IMR-90 (cell line): ENCODE measurements around the gene USP4. TPM values are rescaled to one million over a fixed set of nuclear protein-coding genes. Genes with fewer than 3 reads are reported as not detected.

Experiments used
- ATAC-seq: fragments of 200-7000 bp; cut with Tn5 transposase; 2 replicates; pipeline ENCODE4 v1.9.1; 2020; ENCODE audit warnings: low read depth, mild to moderate bottlenecking, moderate library complexity
- BruUV-seq: library from RNA; stranded (reverse); fragments of 400-500 nt; replicated peaks from 2 replicates; lab custom pipeline; 2021; lab: Mats Ljungman, UMichigan
- CTCF ChIA-PET: fragments of 300-600 bp; formaldehyde crosslinking; extraction: SDS; loops from one replicate; lab custom pipeline; 2021; ENCODE audit warnings: antibody characterized with exemption; lab: Yijun Ruan, JAX
- POLR2A ChIA-PET: fragments of 300-600 bp; sonication (Branson Sonifier 250); formaldehyde crosslinking; loops from one replicate; lab custom pipeline; 2022; ENCODE audit warnings: antibody characterized with exemption; ENCODE audit not compliant: unreplicated experiment; lab: Charles Lee
- DNase-seq: peaks from one replicate; pipeline ENCODE4 v3.0.0; 2013
- H2AFZ ChIP-seq: replicated peaks from 2 replicates; pipeline ENCODE3; 2013; ENCODE audit warnings: low read length, mild to moderate bottlenecking; ENCODE audit not compliant: poor library complexity
- H2AK5ac ChIP-seq: 2 replicates; pipeline ENCODE4 v1.6.1; 2013; ENCODE audit warnings: low read depth, low read length, inconsistent platforms
- H2AK9ac ChIP-seq: replicated peaks from 2 replicates; pipeline ENCODE3; 2013; ENCODE audit warnings: mild to moderate bottlenecking, low read depth, low read length, moderate library complexity; ENCODE audit not compliant: poor library complexity
- H2BK120ac ChIP-seq: 2 replicates; pipeline ENCODE4 v1.6.1; 2013; ENCODE audit warnings: low read depth, low read length, inconsistent platforms
- H2BK15ac ChIP-seq: 3 replicates; pipeline ENCODE4 v1.6.1; 2013; ENCODE audit warnings: low read depth, low read length, inconsistent platforms
- H2BK20ac ChIP-seq: 2 replicates; pipeline ENCODE4 v1.6.1; 2013; ENCODE audit warnings: low read depth, mild to moderate bottlenecking, inconsistent platforms, low read length, moderate library complexity
- H2BK5ac ChIP-seq: 2 replicates; pipeline ENCODE4 v1.6.1; 2013; ENCODE audit warnings: mild to moderate bottlenecking, low read depth, low read length, inconsistent platforms; ENCODE audit not compliant: poor library complexity, severe bottlenecking
- H3K14ac ChIP-seq: replicated peaks from 2 replicates; pipeline ENCODE4 v1.6.1; 2013; ENCODE audit warnings: low read depth, low read length, inconsistent platforms
- H3K18ac ChIP-seq: 2 replicates; pipeline ENCODE4 v1.6.1; 2013; ENCODE audit warnings: low read depth, low read length, control low read depth
- H3K23ac ChIP-seq: 2 replicates; pipeline ENCODE4 v1.6.1; 2013; ENCODE audit warnings: low read depth, low read length, inconsistent platforms
- H3K27ac ChIP-seq: 2 replicates; pipeline ENCODE4 v1.5.1; 2013; ENCODE audit warnings: mild to moderate bottlenecking, control low read depth, low read length; ENCODE audit not compliant: insufficient read depth
- H3K27me3 ChIP-seq: 2 replicates; pipeline ENCODE4 v1.6.1; 2013; ENCODE audit warnings: low read length; ENCODE audit not compliant: control insufficient read depth, insufficient read depth
- H3K36me3 ChIP-seq: 2 replicates; pipeline ENCODE4 v1.6.1; 2013; ENCODE audit warnings: low read length, mixed read lengths; ENCODE audit not compliant: control insufficient read depth, insufficient read depth
- H3K4ac ChIP-seq: 2 replicates; pipeline ENCODE4 v1.6.1; 2013; ENCODE audit warnings: low read depth, low read length, inconsistent platforms
- H3K4me1 ChIP-seq: 2 replicates; pipeline ENCODE4 v1.6.1; 2013; ENCODE audit warnings: low read length, mixed read lengths; ENCODE audit not compliant: control insufficient read depth, insufficient read depth
- H3K4me2 ChIP-seq: 2 replicates; pipeline ENCODE4 v1.6.1; 2013; ENCODE audit warnings: low read depth, mild to moderate bottlenecking, control low read depth, low read length, moderate library complexity
- H3K4me3 ChIP-seq: 2 replicates; pipeline ENCODE4 v1.5.1; 2013; ENCODE audit warnings: low read depth, mild to moderate bottlenecking, control low read depth, low read length, moderate library complexity; ENCODE audit not compliant: insufficient read depth
- H3K56ac ChIP-seq: 2 replicates; pipeline ENCODE4 v1.6.1; 2013; ENCODE audit warnings: low read length, inconsistent platforms; ENCODE audit not compliant: insufficient read depth; ENCODE audit errors: extremely low read depth
- H3K79me1 ChIP-seq, 2 experiments: 2 replicates each; pipeline ENCODE4 v1.6.1; 2013; ENCODE audit warnings: low read length in 2 of 2, inconsistent platforms in 1 of 2, low read depth in 1 of 2
- H3K9ac ChIP-seq: 2 replicates; pipeline ENCODE4 v1.6.1; 2013; ENCODE audit warnings: low read depth, low read length, control low read depth
- H3K9me1 ChIP-seq: 2 replicates; pipeline ENCODE4 v1.6.1; 2013; ENCODE audit warnings: low read length, inconsistent platforms; ENCODE audit not compliant: insufficient read depth
- H3K9me3 ChIP-seq: 2 replicates; pipeline ENCODE4 v1.6.1; 2013; ENCODE audit warnings: low read length; ENCODE audit not compliant: control insufficient read depth, insufficient read depth
- H4K20me1 ChIP-seq: 2 replicates; pipeline ENCODE4 v1.6.1; 2013; ENCODE audit warnings: low read length, inconsistent platforms; ENCODE audit not compliant: insufficient read depth
- H4K5ac ChIP-seq: 2 replicates; pipeline ENCODE4 v1.6.1; 2013; ENCODE audit warnings: mild to moderate bottlenecking, low read depth, low read length, control low read depth
- H4K8ac ChIP-seq, 2 experiments: 2 replicates each; pipeline ENCODE4 v1.6.1; 2013; ENCODE audit warnings: low read depth in 2 of 2, low read length in 2 of 2, control low read depth in 1 of 2, inconsistent platforms in 1 of 2
- H4K91ac ChIP-seq: 2 replicates; pipeline ENCODE4 v1.6.1; 2013; ENCODE audit warnings: low read depth, low read length, inconsistent platforms; ENCODE audit not compliant: insufficient read depth
- CEBPB ChIP-seq: IDR thresholded peaks from 2 replicates; pipeline ENCODE4 v1.6.1; 2012; ENCODE audit warnings: low read depth, low read length, improper control_type of control experiment
- CHD1 ChIP-seq: IDR thresholded peaks from 2 replicates; pipeline ENCODE4 v1.6.1; 2012; ENCODE audit warnings: low read depth, low read length, improper control_type of control experiment
- CTCF ChIP-seq: conservative IDR thresholded peaks from 2 replicates; pipeline ENCODE4 v1.5.1; 2012; ENCODE audit warnings: mild to moderate bottlenecking, low read depth, low read length, improper control_type of control experiment
- MAZ ChIP-seq: IDR thresholded peaks from 2 replicates; pipeline ENCODE4 v1.6.1; 2012; ENCODE audit warnings: low read depth, mild to moderate bottlenecking, low read length, improper control_type of control experiment, moderate library complexity, borderline replicate concordance
- RCOR1 ChIP-seq: IDR thresholded peaks from 2 replicates; pipeline ENCODE4 v1.6.1; 2012; ENCODE audit warnings: mild to moderate bottlenecking, low read length, improper control_type of control experiment; ENCODE audit not compliant: insufficient replicate concordance
- RFX5 ChIP-seq: IDR thresholded peaks from 2 replicates; pipeline ENCODE4 v1.8.0; 2012; ENCODE audit warnings: low read depth, mild to moderate bottlenecking, low read length, moderate library complexity
- SMC3 ChIP-seq: fragments of 150-350 bp; IDR thresholded peaks from 2 replicates; pipeline ENCODE4 v1.6.1; 2016; ENCODE audit warnings: low read depth, mild to moderate bottlenecking, antibody characterized with exemption, low read length, moderate library complexity
- USF2 ChIP-seq: fragments of 150-350 bp; IDR thresholded peaks from 2 replicates; pipeline ENCODE4 v1.6.1; 2017; ENCODE audit warnings: mild to moderate bottlenecking, antibody characterized with exemption, low read length, low read depth
- WGBS, 2 experiments: methylation state at CpG; one replicate each; pipeline versions ENCODE4 v1.1.5 to v1.1.7; 2013; ENCODE audit warnings: missing lambda C conversion rate in 2 of 2; ENCODE audit not compliant: insufficient read length in 1 of 2; ENCODE audit errors: extremely low coverage in 2 of 2; 5-methylcytosine and 5-hydroxymethylcytosine counted together
- dilution Hi-C: fragments of 300-500 bp; cut with HindIII; formaldehyde crosslinking; loops from one replicate; pipeline ENCODE4 v1.14.3; 2018; ENCODE audit warnings: low sequenced_read_pairs; ENCODE audit not compliant: unreplicated experiment
- in situ Hi-C: fragments of 300-500 bp; cut with MboI; formaldehyde crosslinking; loops from 3 replicates; pipeline ENCODE4 v1.14.3; 2019; ENCODE audit warnings: low sequenced_read_pairs, inconsistent platforms, mixed read lengths
- intact Hi-C: fragments of 100-400 bp; cut with micrococcal nuclease; formaldehyde crosslinking; loops from 2 replicates; pipeline ENCODE4 v1.10.0; 2022
- polyA plus RNA-seq, 3 experiments: library from polyadenylated mRNA; depleted of rRNA; stranded (reverse); fragments of >200 nt; gene quantifications; 2 replicates each; pipeline ENCODE4 v1.2.3, GENCODE V29; 2012; ENCODE audit warnings: low replicate concordance in 1 of 3
- total RNA-seq: library from RNA; depleted of rRNA; stranded (reverse); fragments of >200 nt; gene quantifications from 2 replicates; pipeline ENCODE4 v1.2.3, GENCODE V29; 2012

USP4 gene
- total and polyA plus RNA-seq, 2 of the 4 experiments (the other 2 are of a cell fraction), result 29.9 to 42.3 TPM

GRCh38 chr3:49269443-49270155, 70.3 kb downstream of the USP4 start:
- intact Hi-C loops, result no loop called here
- no peaks in the 10 kb centered on the region for H4K20me1 ChIP-seq
- no peak overlapping the region for H2BK15ac ChIP-seq
- no peak overlapping the region for H3K23ac ChIP-seq
- BruUV-seq, result no TSS peak
- no peak overlapping the region for H4K8ac ChIP-seq
- H3K27me3 ChIP-seq, result no peaks in the 10 kb centered on the region
- H2BK5ac ChIP-seq, result no peak overlapping the region
- peaks cover 2% of the 10 kb centered on the region for H3K9me1 ChIP-seq
- H3K14ac ChIP-seq, result no peak overlapping the region
- CTCF ChIA-PET, result no interaction called here
- no peak overlapping the region for H3K27ac ChIP-seq
- H2AFZ ChIP-seq, result no peak overlapping the region
- peaks cover 5% of the 10 kb centered on the region; the same call in 1 of the 2 replicates for H3K36me3 ChIP-seq
- no peak overlapping the region for H3K4me2 ChIP-seq
- H3K4ac ChIP-seq, result no peak overlapping the region
- no peak overlapping the region for H3K18ac ChIP-seq
- TF ChIP-seq SMC3 (no peak), CEBPB (no peak), MAZ (no peak), CHD1 (no peak), RFX5 (no peak), CTCF (no peak), USF2 (no peak), RCOR1 (no peak)
- WGBS, 2 experiments, result 83% methylated on average over 2 of the region's 3 CpGs; no CpG with 5 or more reads in 1 of the 2 experiments
- H2AK5ac ChIP-seq, result no peak overlapping the region
- ATAC-seq (no peak), DNase-seq (no peak)
- H4K5ac ChIP-seq, result no peak overlapping the region
- no peaks in the 10 kb centered on the region for H3K79me1 ChIP-seq
- no peak overlapping the region for H3K56ac ChIP-seq
- in situ Hi-C loops, result no loop called here
- no peak overlapping the region for H3K4me3 ChIP-seq
- H3K9ac ChIP-seq, result no peak overlapping the region
- POLR2A ChIA-PET, result no interaction called here
- H3K4me1 ChIP-seq, result no peaks in the 10 kb centered on the region; the same call in 1 of the 2 replicates
- H2BK20ac ChIP-seq, result no peak overlapping the region
- no peak overlapping the region for H4K91ac ChIP-seq
- H3K9me3 ChIP-seq, result no peaks in the 10 kb centered on the region
- dilution Hi-C loops, result no loop called here
- H2AK9ac ChIP-seq, result no peak overlapping the region
- no peak overlapping the region for H2BK120ac ChIP-seq
